ENCODE results near the gene WDR6. TPM values are rescaled to one million over a fixed set of nuclear protein-coding genes. Genes with fewer than 3 reads are reported as not detected.

The WDR6 gene, protein sequence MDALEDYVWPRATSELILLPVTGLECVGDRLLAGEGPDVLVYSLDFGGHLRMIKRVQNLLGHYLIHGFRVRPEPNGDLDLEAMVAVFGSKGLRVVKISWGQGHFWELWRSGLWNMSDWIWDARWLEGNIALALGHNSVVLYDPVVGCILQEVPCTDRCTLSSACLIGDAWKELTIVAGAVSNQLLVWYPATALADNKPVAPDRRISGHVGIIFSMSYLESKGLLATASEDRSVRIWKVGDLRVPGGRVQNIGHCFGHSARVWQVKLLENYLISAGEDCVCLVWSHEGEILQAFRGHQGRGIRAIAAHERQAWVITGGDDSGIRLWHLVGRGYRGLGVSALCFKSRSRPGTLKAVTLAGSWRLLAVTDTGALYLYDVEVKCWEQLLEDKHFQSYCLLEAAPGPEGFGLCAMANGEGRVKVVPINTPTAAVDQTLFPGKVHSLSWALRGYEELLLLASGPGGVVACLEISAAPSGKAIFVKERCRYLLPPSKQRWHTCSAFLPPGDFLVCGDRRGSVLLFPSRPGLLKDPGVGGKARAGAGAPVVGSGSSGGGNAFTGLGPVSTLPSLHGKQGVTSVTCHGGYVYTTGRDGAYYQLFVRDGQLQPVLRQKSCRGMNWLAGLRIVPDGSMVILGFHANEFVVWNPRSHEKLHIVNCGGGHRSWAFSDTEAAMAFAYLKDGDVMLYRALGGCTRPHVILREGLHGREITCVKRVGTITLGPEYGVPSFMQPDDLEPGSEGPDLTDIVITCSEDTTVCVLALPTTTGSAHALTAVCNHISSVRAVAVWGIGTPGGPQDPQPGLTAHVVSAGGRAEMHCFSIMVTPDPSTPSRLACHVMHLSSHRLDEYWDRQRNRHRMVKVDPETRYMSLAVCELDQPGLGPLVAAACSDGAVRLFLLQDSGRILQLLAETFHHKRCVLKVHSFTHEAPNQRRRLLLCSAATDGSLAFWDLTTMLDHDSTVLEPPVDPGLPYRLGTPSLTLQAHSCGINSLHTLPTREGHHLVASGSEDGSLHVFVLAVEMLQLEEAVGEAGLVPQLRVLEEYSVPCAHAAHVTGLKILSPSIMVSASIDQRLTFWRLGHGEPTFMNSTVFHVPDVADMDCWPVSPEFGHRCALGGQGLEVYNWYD
- polyA plus RNA-seq (ENCODE audit: insufficient read depth in 1 of 5, insufficient read length in 5 of 5, low replicate concordance in 1 of 5) = 100 to 1,000 TPM; 166 to 190 (median 180) TPM
- long read RNA-seq, donor 1, full-length matches to known transcripts = 28 of 106 reads
- long read RNA-seq, donor 1, partial matches to known transcripts = 57 of 106 reads
- long read RNA-seq, donor 1, other reads (novel, unspliced or antisense) = 21 of 106 reads
- long read RNA-seq, donor 2, full-length matches to known transcripts = 18 of 23 reads
- long read RNA-seq, donor 2, partial matches to known transcripts = 5 of 23 reads
- long read RNA-seq, donor 2, other reads (novel, unspliced or antisense) = 0 of 23 reads
- long read RNA-seq, donor 3, full-length matches to known transcripts = 20 of 229 reads
- long read RNA-seq, donor 3, partial matches to known transcripts = 209 of 229 reads
- long read RNA-seq, donor 3, other reads (novel, unspliced or antisense) = 0 of 229 reads
- long read RNA-seq, donor 4, full-length matches to known transcripts = 8 of 60 reads
- long read RNA-seq, donor 4, partial matches to known transcripts = 36 of 60 reads
- long read RNA-seq, donor 4, other reads (novel, unspliced or antisense) = 16 of 60 reads
- long read RNA-seq, donor 5, full-length matches to known transcripts = 5 of 187 reads
- long read RNA-seq, donor 5, partial matches to known transcripts = 182 of 187 reads
- long read RNA-seq, donor 5, other reads (novel, unspliced or antisense) = 0 of 187 reads
- long read RNA-seq, donor 6, full-length matches to known transcripts = 35 of 114 reads
- long read RNA-seq, donor 6, partial matches to known transcripts = 57 of 114 reads
- long read RNA-seq, donor 6, other reads (novel, unspliced or antisense) = 22 of 114 reads
- long read RNA-seq, donor 7, full-length matches to known transcripts = 23 of 833 reads
- long read RNA-seq, donor 7, partial matches to known transcripts = 636 of 833 reads
- long read RNA-seq, donor 7, other reads (novel, unspliced or antisense) = 174 of 833 reads
- long read RNA-seq, donor 8, full-length matches to known transcripts = 9 of 9 reads
- long read RNA-seq, donor 8, partial matches to known transcripts = 0 of 9 reads
- long read RNA-seq, donor 8, other reads (novel, unspliced or antisense) = 0 of 9 reads

DNA sequence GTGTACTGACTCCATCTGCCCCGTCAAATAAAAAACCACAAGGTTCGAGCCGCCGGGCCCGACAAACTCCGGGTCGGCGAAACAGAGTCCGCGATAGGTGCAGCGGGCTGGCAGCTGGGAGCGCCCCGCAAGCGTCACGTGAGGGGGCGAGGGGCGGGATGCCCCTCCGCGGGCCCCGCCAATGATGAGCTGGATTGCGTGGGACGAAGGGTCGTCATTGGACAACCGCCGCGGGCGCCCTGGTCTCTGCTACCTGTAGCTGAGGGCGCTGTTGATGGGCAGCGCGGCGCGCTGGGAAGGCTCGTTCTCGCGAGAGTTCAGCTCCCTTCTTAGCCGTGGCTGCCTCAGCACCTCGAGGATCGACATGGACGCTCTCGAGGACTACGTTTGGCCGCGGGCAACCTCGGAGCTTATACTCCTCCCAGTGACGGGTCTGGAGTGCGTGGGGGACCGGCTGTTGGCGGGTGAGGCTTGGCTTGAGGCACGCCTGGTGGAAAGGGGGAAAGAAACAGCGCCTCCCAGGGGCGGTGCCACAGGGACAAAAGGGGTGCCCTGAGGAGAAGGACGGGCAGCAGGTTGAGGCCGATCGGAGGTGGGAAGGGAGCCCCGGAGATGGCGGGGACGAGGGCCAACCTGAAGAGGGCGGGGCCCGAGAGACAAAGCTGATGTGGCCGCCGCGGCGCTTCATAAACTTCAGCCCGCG is at the start of gene WDR6:
WDR6 (plus strand) TSS at position 324 of the 703 bp plus-strand sequence; CDS start at position 365, 41 bp downstream.
- DNase-seq = peak; percentile 95 to 96

DNA sequence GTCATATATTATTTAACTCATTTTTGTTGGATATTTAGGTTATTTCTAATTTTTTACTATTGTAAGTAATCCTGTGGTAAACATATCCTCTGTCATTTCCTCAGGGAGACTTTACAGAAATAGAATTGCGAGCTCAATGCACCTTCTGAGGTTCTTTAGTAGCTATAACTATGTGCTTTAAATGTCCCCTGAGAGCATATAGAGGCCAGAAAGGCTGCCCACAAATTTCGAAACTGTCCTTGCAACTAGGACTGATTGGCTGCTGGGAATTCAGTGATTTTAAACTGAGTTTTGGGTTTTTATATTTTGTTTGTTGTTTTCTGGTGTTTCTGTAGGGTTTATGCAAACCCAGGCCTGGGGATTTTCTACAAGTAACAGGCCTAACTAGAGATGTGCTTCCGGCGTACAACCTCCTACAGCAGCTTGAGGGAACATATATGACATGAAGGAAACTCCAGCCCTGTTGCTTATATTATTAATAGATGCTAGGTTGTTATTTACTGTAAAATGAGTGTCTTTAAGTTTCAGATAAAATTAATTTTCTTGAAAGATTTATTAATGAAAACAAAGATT is 46.3 kb upstream of the WDR6 start:
- no peak for DNase-seq

DNA sequence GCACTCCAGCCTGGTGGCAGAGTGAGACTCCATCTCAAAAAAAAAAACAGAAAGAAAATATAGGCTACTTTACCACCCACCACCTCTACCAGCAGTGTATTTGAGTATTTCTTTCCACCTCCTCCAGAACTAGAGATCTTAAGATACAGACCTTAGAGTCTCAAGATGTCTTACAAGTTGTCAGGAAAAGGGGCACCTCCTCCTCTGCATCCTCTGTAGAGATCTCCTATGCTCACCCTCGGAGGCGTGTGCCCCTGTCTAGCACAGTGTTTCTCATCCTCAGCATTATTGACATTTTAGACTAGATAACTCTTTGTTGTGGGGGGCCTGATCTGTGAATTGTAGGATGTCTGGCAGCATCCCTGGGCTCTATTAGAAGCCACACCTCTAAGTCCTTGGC is 44.9 kb upstream of the WDR6 start:
- no peak for DNase-seq

DNA sequence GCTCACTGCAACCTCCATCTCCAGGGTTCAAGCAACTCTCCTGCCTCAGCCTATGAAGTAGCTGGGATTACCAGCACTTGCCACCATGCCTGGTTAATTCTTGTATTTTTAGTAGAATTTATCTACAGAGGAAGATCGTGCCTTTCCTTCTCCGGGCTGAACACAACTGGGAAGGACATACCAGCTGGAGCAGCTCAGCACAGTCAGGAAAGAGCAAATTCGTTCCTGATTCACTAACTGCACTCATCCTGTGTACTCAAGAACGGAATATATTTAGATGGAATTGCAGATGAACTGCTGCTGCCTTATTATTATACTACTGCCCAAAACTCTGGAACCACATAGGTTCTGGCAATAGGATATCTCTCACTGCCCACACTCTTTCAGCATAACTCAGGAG is 44.3 kb upstream of the WDR6 start:
- DNase-seq = no peak

DNA sequence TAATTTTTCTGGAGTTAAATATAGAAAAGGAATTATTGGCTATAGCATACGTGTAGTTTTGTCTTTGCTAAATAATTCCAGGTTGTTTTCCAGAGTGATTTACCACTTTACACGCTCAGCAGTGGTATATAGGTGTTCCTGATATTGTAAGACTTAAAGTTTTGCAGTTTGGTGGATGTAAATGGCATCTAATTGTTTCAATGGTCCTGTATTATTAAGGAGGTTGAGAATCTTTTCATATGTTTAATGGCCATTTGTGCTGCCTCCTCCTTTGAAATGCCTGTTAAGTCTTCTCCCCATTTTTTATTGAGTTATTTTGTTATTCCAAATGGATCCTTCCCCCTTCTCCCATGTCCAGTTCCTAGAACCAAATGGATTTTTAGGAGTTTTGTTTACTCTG is 43.6 kb upstream of the WDR6 start:
- DNase-seq = no peak

DNA sequence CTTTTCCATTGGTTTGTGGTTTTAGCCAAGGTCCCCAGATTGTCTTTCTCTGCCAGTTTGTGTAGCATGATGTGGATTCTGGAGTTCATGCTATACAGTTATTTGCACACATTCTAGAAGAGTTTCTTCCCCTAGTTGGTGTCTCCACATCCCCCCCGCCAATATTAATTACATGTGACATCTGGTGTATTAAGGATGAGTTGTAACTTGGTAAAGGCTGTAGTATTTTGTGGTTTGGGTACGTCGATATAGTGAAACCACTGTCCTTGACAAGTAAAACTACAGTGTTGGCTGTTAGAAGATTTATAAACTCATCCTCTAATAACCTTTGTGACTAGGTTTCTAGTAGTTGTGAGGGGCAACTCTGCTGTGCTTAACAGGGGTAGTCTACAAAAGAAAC is 40.8 kb upstream of the WDR6 start:
- DNase-seq = no peak

DNA sequence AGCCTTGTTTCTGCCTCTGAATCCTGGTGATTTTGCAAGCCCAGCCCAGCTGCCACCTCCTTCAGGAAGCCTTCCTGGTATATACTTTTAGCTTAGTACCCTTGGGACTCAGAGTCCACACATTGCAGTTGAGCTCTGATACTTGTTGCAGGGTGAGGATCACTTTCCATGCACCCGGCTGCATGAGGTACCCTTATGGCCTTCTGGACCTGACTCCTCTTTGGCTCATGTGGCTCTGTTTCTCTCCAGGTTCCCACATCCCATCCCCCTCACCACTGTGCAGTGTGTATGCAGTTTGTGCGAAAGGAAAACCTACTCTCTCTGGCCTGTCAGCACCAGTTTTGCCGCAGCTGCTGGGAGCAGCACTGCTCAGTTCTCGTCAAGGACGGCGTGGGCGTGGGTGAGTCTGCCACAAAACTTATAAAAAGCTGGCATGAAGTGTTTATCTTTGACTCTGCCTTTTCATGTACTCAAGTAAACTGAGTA is 40.3 kb upstream of the WDR6 start:
- DNase-seq = no peak

DNA sequence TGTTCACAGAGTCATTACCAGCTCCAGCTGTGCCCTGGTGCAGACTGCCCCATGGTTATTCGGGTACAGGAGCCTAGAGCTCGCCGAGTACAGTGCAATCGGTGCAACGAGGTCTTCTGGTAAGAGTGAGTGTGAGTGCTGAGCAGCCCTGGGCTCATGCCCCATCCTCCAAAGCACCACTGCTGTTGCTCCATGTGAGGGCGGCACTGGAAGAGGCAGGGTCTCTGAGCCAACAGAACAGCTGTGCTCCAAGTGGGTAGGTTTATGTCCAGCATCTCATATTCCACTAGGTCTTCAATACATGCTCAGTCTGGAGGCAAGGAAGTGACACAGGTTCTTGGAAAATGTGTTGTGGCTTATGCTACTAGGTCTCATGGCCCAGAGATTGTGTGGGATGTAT is 36.6 kb upstream of the WDR6 start:
- DNase-seq = no peak

DNA sequence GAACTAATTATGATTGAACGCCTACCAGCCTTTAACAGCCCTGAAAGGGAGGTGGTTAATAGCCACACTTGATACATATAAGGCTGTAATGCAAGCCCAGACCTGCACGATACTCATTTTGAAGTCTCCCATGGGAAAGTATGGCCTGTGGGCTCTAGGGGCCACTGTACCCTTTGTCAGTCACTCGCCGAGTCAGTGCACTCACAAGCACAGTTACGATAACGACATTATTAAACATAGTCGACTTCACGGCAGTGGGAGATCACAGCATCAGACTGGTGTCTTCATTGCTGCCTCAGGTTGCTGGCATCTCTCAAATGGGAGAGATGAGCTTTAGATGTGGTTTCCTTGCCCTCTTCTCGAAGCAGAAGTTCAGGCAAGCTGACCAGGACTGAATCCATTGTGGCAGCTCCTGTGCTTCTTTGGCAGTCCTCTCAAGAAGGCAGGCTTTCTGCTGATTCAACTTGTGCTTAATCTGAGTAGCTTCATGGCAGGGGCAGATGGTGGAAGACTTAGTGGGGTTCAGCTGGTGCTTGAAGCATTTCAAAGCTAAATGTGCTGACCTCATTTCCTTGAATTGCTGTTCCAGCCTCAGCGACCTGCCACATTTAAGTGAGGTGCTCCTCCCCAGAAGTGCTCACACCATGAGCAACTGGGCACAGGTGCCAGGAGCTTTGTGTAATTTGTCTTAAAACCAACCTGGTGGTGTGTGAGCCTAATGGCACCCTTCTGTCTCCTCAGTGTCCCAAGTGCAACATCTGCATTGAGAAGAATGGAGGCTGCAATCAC is 32.9 kb upstream of the WDR6 start:
- no peak for DNase-seq

DNA sequence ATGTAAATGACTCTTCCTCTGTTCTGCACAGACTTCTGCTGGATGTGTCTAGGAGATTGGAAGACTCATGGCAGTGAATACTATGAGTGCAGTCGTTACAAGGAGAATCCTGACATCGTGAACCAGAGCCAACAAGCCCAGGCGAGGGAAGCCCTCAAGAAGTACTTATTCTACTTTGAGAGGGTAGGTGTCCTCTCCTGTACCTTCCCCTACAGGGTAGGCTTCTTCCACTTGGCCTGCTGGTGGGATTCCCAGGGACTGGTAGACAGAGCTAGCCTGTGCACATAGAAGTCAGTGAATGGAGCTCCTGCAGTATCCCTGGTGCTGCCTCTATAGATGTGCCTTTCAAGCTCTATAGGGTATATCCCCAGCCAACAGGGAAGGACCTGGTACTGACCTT is 27.7 kb upstream of the WDR6 start:
- no peak for DNase-seq

DNA sequence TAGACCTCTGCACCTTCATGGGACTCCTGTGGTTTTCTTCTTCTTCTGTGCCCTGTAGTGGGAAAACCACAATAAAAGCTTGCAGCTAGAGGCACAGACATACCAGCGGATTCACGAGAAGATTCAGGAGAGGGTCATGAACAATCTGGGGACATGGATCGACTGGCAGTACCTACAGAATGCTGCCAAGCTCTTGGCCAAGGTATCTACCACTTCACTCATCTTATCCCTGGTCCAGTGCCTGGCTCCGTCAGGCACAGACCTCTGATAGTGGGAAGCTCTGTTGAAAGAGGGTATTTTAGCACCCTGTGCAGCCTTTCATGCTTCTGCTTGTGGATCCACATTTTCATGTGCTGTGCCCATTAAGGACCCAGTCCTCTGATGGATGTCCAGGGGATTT is 26.9 kb upstream of the WDR6 start:
- no peak for DNase-seq

DNA sequence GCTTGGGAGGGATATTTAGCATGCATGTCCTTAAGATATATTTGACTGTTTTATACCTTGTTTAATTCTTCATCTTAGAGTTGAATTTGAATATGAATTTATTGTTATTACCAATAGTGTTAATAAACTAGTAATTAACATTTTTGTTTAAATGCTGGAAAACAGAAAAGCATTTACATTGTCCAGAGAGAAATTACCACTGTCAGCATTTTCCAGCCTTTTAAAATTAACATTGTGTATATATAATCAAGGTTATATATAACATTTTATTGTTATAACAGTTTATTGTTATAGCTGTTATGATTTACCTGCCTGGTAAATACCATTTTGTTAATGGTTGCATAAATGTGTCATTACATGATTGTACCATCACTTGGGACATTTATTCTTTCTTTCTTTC is 25.2 kb upstream of the WDR6 start:
- no peak for DNase-seq

DNA sequence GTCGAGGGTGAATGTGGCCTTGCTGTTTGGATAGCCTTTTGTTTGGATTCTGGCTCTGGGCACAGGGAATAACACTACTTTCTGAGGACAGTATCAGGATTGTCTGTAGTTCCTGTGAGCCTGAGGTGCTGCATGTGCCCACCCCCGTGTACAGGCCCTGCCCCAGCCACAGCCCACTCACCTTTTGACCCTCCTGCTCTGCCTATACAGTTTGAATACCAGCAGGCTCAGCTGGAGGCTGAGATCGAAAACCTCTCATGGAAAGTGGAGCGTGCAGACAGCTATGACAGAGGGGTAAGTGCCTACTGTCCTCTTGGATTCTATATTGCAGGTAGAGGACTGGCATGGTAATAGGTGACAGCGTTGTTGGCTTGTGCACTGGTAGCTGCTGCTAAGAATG is 24.5 kb upstream of the WDR6 start:
- no peak for DNase-seq

DNA sequence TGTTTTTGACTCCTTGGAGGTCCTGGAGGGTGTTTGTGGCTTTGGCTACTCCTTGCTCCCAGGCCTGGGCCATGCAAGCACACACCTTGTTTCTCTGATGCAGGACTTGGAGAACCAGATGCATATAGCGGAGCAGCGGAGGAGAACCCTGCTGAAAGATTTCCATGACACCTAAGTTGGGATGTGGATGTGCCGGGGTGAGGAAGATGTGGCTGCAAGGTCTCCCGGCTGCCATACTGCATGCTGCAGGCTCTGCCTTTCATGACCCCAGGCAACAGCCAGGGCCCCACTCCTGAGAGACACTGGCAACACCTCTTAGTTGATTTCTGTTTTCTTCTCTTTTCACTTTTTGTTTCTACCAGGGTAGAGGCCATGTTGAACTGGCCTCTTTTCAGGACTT is 24.1 kb upstream of the WDR6 start:
- no peak for DNase-seq

DNA sequence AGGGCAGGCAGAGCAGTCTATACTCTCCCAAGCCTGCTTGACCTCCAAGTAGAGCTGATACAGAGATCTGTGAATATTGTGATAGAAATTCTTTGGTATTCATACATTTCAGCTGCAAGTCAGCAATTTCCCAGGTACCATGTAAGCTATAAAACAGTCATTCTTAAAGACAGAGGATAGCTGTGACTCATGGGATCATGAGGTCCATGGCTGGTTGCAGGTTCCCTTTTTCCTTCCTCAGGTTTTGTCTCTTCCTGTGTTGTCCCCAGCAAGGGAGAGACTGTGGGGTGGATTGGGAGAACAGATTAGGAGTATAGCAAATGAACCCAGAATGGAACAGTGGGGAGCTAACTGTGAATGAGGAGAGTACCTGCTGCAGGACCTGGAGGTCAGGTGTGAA is 22.5 kb upstream of the WDR6 start:
- no peak for DNase-seq

DNA sequence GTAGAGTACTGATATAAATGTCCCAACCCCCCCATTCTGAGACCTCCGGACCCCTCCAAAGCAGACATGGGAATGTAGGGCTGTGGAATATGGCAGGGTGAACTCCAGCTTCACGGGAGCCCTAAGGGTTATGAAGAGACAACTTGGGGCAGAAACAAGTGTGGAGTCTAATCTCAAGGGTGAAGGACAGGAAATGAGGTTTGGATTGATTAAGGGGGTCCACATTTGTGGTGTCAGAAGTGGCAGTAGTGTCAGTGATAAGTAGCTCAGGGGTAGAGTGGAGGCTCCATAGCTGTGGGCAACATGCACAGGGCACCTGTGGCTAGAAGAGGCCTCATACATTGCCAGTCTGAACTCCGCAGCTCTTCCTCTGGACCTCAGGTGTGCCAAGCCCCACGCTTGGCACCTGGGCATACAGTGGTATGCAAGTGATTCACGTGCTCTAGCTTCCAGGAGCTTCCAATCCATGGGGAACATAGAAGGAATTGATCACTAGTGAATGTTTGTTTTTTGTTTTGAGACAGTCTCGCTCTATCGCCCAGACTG is 21.3 kb upstream of the WDR6 start:
- DNase-seq = no peak

DNA sequence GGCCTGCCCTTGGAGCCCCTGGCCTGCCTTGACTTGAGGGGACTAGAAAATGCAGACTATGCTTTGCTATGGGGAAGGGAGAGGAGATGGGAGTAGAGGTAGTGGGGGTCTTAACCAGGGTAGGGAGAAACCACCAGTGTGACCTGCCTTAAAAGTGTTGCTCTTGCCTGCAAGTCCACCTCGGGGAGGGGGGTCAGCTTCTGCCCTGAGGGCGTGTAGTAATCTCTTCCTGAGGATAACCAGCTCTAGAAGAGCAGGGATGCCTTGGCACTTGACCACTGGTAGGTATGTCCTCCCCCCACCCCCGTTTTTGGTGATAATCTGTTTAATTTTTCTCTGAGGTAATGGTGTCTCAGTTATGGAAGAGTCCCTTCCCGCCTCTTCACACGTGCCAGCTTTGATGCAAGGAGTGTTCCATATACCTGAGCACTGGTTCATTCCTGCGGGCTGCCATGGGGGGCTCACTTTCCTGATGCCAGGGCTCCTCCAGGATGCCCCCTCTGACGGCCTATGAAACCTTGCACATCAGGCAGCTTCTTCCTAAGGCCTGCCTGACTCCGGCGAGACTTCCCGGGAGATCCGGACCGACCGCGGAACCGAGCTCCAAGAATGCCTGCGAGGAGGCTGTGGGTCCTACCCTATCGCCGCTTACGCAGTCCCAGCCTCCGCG is 17.9 kb upstream of the WDR6 start:
- DNase-seq = no peak
